GM23338 (cell line): ENCODE data around the gene SCFD2.
A peak's percentile ranks its signal among the peaks of the same experiment; 100 is the strongest.

Experiments
- CREB1 ChIP-seq: fragments of 250-450 bp; sonication (Bioruptor Pico); IDR thresholded peaks from 2 replicates; pipeline ENCODE4 v1.5.0; 2020; ENCODE audit warnings: low read depth, mild to moderate bottlenecking, moderate library complexity
- EZH2 ChIP-seq: fragments of 200-600 bp; sonication (generic); IDR thresholded peaks from one replicate; pipeline ENCODE4 v1.8.0; 2017; ENCODE audit warnings: antibody characterized with exemption, mild to moderate bottlenecking, low read depth; ENCODE audit not compliant: unreplicated experiment
- EZH2phosphoT487 ChIP-seq: fragments of 200-600 bp; sonication (generic); IDR thresholded peaks from one replicate; pipeline ENCODE4 v1.8.1; 2018; ENCODE audit warnings: antibody characterized with exemption; ENCODE audit not compliant: unreplicated experiment
- JUNB ChIP-seq: IDR thresholded peaks from one replicate; pipeline ENCODE4 v1.6.1; 2016; ENCODE audit warnings: antibody characterized with exemption; ENCODE audit not compliant: unreplicated experiment
- NANOG ChIP-seq: IDR thresholded peaks from 2 replicates; pipeline ENCODE4 v1.6.1; 2016; ENCODE audit warnings: antibody characterized with exemption, borderline replicate concordance
- POLR2AphosphoS5 ChIP-seq: IDR thresholded peaks from 2 replicates; pipeline ENCODE4 v1.6.1; 2016; ENCODE audit warnings: antibody characterized with exemption, low read depth
- STAT1 ChIP-seq: IDR thresholded peaks from one replicate; pipeline ENCODE4 v1.6.1; 2016; ENCODE audit warnings: antibody characterized with exemption; ENCODE audit not compliant: unreplicated experiment
- ZNF114 ChIP-seq: fragments of 250-450 bp; sonication (Bioruptor Pico); IDR thresholded peaks from 2 replicates; pipeline ENCODE4 v1.5.0; 2020; ENCODE audit warnings: mild to moderate bottlenecking, moderate library complexity
- ZNF331 ChIP-seq: fragments of 250-450 bp; sonication (Bioruptor Pico); IDR thresholded peaks from 2 replicates; pipeline ENCODE4 v1.5.0; 2020; ENCODE audit warnings: low read depth, mild to moderate bottlenecking, moderate library complexity
- TF ChIP-seq, protein P1 (sequence below), 2 experiments: fragments of 200-600 bp in 1 of 2; sonication (generic) in 1 of 2; conservative IDR thresholded peaks; 2 replicates each; pipeline versions ENCODE4 v1.5.1 to v1.6.1; 2016 to 2017; ENCODE audit warnings: antibody characterized with exemption in 2 of 2, low read depth in 2 of 2, mild to moderate bottlenecking in 2 of 2, moderate library complexity in 1 of 2
- TF ChIP-seq, protein P2 (sequence below): IDR thresholded peaks from one replicate; pipeline ENCODE4 v1.6.1; 2018; ENCODE audit warnings: antibody characterized with exemption; ENCODE audit not compliant: unreplicated experiment
- TF ChIP-seq, protein P3 (sequence below): IDR thresholded peaks from 2 replicates; pipeline ENCODE4 v1.6.1; 2016; ENCODE audit warnings: antibody characterized with exemption
- TF ChIP-seq, protein P4 (sequence below): fragments of 250-450 bp; sonication (Bioruptor Pico); IDR thresholded peaks from 2 replicates; pipeline ENCODE4 v1.5.0; 2020; ENCODE audit warnings: mild to moderate bottlenecking, moderate library complexity

DNA sequence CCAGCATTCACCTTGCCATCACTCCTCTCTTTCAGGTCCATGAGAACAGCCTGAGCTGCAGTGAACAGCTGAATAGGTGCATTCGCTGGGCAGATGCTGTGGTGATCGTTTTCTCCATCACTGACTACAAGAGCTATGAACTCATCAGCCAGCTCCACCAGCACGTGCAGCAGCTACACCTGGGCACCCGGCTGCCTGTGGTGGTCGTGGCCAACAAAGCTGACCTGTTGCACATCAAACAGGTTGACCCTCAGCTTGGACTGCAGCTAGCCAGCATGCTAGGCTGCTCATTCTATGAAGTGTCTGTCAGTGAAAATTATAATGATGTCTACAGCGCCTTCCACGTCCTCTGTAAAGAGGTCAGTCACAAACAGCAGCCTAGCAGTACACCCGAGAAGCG is 500.6 kb downstream of the SCFD2 start:
- TF ChIP-seq, protein P1, sequence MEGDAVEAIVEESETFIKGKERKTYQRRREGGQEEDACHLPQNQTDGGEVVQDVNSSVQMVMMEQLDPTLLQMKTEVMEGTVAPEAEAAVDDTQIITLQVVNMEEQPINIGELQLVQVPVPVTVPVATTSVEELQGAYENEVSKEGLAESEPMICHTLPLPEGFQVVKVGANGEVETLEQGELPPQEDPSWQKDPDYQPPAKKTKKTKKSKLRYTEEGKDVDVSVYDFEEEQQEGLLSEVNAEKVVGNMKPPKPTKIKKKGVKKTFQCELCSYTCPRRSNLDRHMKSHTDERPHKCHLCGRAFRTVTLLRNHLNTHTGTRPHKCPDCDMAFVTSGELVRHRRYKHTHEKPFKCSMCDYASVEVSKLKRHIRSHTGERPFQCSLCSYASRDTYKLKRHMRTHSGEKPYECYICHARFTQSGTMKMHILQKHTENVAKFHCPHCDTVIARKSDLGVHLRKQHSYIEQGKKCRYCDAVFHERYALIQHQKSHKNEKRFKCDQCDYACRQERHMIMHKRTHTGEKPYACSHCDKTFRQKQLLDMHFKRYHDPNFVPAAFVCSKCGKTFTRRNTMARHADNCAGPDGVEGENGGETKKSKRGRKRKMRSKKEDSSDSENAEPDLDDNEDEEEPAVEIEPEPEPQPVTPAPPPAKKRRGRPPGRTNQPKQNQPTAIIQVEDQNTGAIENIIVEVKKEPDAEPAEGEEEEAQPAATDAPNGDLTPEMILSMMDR (conservative IDR thresholded peaks at IDR 0.05; ENCODE audit: low read depth in 2 of 2), result no peak
- no peak for TF ChIP-seq EZH2
- TF ChIP-seq, protein P2, sequence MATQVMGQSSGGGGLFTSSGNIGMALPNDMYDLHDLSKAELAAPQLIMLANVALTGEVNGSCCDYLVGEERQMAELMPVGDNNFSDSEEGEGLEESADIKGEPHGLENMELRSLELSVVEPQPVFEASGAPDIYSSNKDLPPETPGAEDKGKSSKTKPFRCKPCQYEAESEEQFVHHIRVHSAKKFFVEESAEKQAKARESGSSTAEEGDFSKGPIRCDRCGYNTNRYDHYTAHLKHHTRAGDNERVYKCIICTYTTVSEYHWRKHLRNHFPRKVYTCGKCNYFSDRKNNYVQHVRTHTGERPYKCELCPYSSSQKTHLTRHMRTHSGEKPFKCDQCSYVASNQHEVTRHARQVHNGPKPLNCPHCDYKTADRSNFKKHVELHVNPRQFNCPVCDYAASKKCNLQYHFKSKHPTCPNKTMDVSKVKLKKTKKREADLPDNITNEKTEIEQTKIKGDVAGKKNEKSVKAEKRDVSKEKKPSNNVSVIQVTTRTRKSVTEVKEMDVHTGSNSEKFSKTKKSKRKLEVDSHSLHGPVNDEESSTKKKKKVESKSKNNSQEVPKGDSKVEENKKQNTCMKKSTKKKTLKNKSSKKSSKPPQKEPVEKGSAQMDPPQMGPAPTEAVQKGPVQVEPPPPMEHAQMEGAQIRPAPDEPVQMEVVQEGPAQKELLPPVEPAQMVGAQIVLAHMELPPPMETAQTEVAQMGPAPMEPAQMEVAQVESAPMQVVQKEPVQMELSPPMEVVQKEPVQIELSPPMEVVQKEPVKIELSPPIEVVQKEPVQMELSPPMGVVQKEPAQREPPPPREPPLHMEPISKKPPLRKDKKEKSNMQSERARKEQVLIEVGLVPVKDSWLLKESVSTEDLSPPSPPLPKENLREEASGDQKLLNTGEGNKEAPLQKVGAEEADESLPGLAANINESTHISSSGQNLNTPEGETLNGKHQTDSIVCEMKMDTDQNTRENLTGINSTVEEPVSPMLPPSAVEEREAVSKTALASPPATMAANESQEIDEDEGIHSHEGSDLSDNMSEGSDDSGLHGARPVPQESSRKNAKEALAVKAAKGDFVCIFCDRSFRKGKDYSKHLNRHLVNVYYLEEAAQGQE, result no peak
- no peak for TF ChIP-seq JUNB
- TF ChIP-seq ZNF331 (CRISPR knock-in tag), result no peak
- TF ChIP-seq, protein P3, sequence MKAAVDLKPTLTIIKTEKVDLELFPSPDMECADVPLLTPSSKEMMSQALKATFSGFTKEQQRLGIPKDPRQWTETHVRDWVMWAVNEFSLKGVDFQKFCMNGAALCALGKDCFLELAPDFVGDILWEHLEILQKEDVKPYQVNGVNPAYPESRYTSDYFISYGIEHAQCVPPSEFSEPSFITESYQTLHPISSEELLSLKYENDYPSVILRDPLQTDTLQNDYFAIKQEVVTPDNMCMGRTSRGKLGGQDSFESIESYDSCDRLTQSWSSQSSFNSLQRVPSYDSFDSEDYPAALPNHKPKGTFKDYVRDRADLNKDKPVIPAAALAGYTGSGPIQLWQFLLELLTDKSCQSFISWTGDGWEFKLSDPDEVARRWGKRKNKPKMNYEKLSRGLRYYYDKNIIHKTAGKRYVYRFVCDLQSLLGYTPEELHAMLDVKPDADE, result no peak
- no peak for TF ChIP-seq EZH2phosphoT487
- TF ChIP-seq POLR2AphosphoS5, result peak; percentile 34; the same call in 1 of the 2 replicates
- TF ChIP-seq CREB1 (CRISPR knock-in tag), result no peak
- no peak for TF ChIP-seq STAT1
- no peak for TF ChIP-seq ZNF114
- TF ChIP-seq NANOG, result no peak
- TF ChIP-seq, protein P4, sequence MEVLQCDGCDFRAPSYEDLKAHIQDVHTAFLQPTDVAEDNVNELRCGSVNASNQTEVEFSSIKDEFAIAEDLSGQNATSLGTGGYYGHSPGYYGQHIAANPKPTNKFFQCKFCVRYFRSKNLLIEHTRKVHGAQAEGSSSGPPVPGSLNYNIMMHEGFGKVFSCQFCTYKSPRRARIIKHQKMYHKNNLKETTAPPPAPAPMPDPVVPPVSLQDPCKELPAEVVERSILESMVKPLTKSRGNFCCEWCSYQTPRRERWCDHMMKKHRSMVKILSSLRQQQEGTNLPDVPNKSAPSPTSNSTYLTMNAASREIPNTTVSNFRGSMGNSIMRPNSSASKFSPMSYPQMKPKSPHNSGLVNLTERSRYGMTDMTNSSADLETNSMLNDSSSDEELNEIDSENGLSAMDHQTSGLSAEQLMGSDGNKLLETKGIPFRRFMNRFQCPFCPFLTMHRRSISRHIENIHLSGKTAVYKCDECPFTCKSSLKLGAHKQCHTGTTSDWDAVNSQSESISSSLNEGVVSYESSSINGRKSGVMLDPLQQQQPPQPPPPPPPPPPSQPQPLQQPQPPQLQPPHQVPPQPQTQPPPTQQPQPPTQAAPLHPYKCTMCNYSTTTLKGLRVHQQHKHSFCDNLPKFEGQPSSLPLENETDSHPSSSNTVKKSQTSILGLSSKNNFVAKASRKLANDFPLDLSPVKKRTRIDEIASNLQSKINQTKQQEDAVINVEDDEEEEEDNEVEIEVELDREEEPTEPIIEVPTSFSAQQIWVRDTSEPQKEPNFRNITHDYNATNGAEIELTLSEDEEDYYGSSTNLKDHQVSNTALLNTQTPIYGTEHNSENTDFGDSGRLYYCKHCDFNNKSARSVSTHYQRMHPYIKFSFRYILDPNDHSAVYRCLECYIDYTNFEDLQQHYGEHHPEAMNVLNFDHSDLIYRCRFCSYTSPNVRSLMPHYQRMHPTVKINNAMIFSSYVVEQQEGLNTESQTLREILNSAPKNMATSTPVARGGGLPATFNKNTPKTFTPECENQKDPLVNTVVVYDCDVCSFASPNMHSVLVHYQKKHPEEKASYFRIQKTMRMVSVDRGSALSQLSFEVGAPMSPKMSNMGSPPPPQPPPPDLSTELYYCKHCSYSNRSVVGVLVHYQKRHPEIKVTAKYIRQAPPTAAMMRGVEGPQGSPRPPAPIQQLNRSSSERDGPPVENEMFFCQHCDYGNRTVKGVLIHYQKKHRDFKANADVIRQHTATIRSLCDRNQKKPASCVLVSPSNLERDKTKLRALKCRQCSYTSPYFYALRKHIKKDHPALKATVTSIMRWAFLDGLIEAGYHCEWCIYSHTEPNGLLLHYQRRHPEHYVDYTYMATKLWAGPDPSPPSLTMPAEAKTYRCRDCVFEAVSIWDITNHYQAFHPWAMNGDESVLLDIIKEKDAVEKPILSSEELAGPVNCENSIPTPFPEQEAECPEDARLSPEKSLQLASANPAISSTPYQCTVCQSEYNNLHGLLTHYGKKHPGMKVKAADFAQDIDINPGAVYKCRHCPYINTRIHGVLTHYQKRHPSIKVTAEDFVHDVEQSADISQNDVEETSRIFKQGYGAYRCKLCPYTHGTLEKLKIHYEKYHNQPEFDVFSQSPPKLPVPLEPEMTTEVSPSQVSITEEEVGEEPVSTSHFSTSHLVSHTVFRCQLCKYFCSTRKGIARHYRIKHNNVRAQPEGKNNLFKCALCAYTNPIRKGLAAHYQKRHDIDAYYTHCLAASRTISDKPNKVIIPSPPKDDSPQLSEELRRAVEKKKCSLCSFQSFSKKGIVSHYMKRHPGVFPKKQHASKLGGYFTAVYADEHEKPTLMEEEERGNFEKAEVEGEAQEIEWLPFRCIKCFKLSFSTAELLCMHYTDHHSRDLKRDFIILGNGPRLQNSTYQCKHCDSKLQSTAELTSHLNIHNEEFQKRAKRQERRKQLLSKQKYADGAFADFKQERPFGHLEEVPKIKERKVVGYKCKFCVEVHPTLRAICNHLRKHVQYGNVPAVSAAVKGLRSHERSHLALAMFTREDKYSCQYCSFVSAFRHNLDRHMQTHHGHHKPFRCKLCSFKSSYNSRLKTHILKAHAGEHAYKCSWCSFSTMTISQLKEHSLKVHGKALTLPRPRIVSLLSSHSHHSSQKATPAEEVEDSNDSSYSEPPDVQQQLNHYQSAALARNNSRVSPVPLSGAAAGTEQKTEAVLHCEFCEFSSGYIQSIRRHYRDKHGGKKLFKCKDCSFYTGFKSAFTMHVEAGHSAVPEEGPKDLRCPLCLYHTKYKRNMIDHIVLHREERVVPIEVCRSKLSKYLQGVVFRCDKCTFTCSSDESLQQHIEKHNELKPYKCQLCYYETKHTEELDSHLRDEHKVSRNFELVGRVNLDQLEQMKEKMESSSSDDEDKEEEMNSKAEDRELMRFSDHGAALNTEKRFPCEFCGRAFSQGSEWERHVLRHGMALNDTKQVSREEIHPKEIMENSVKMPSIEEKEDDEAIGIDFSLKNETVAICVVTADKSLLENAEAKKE, result no peak
